ENCODE data around the gene CNFN. TPM values are rescaled to one million over a fixed set of nuclear protein-coding genes. Genes with fewer than 3 reads are reported as not detected.

Gene CNFN
- total RNA-seq, 2 experiments from 2014 or later = not detected

- Mint-ChIP-seq H3K4me1 (ENCODE audit: low read depth) (peaks cover 35% of the 10 kb centered on the region), H3K9me3 (no peaks in the 10 kb centered on the region), H3K27me3 (no peaks in the 10 kb centered on the region), H3K27ac (no peak overlapping the region), H3K4me3 (no peak overlapping the region), H3K36me3 (ENCODE audit: low read depth) (peaks cover 5% of the 10 kb centered on the region)
- no peak for DNase-seq
- no peak for TF ChIP-seq CTCF (IDR thresholded peaks at IDR 0.05)
- no peak for ATAC-seq
- ChIA-PET CTCF (interaction anchor here (1.2 to 3.5 kb wide), 8 partner anchors 10 to 142 kb away, joined by 4 to 27 read pairs (median 10); partner anchors contain the start of gene CXCL17), POLR2A (interaction anchor here (0.9 to 1.6 kb wide), 2 partner anchors 9 to 19 kb away, joined by 3 to 4 read pairs; no protein-coding TSS in a partner anchor)
- intact Hi-C loops (cut with micrococcal nuclease) = no loop called here
Measured at GRCh38 chr19:42421101-42421500, 31.0 kb upstream of the CNFN start.

- peak; percentile 95 for TF ChIP-seq CTCF (IDR thresholded peaks at IDR 0.05)
- intact Hi-C loops (cut with micrococcal nuclease) = no loop called here
- H3K36me3 Mint-ChIP-seq (ENCODE audit: low read depth) = peaks cover 5% of the 10 kb centered on the region
- H3K27ac Mint-ChIP-seq = no peak overlapping the region
- DNase-seq (peak; percentile 91), ATAC-seq (peak; percentile 53)
- no peaks in the 10 kb centered on the region for H3K9me3 Mint-ChIP-seq
- H3K27me3 Mint-ChIP-seq = no peaks in the 10 kb centered on the region
- H3K4me3 Mint-ChIP-seq = no peak overlapping the region
- CTCF ChIA-PET = interaction anchor here (1.0 to 3.5 kb wide), 11 partner anchors 11 to 288 kb away, joined by 3 to 27 read pairs (median 7); partner anchors contain the start of genes CEACAM1, CXCL17 and POU2F2
- POLR2A ChIA-PET = interaction anchor here (0.8 to 1.6 kb wide), 3 partner anchors 14 to 297 kb away, joined by 3 to 4 read pairs (median 3); no protein-coding TSS in a partner anchor
- H3K4me1 Mint-ChIP-seq (ENCODE audit: low read depth) = peaks cover 35% of the 10 kb centered on the region
Measured at GRCh38 chr19:42420055-42420544, 30.0 kb upstream of the CNFN start.

- no peaks in the 10 kb centered on the region for H3K27me3 Mint-ChIP-seq
- POLR2A ChIA-PET = interaction anchor here (1.1 kb wide), 1 partner anchor 15 kb away, joined by 3 read pairs; no protein-coding TSS in a partner anchor
Measured at GRCh38 chr19:42419309-42419708, 29.2 kb upstream of the CNFN start.

GRCh38 chr19:42412661-42413076 lies 22.6 kb upstream of the CNFN start:
- POLR2A ChIA-PET = interaction anchor here (1.3 kb wide), 2 partner anchors 8 to 12 kb away, joined by 3 to 5 read pairs; no protein-coding TSS in a partner anchor
- no peak for DNase-seq
- intact Hi-C loops (cut with micrococcal nuclease) = no loop called here
- no peak for TF ChIP-seq CTCF (IDR thresholded peaks at IDR 0.05)
- CTCF ChIA-PET = interaction anchor here (1.1 to 2.8 kb wide), 3 partner anchors 12 to 28 kb away, joined by 3 to 17 read pairs (median 3); no protein-coding TSS in a partner anchor
- no peak for ATAC-seq
- H3K4me1 Mint-ChIP-seq (ENCODE audit: low read depth) = no peaks in the 10 kb centered on the region
- no peaks in the 10 kb centered on the region for H3K27me3 Mint-ChIP-seq
- H3K4me3 Mint-ChIP-seq = no peak overlapping the region
- no peaks in the 10 kb centered on the region for H3K9me3 Mint-ChIP-seq
- H3K27ac Mint-ChIP-seq = no peak overlapping the region
- peaks cover 4% of the 10 kb centered on the region for H3K36me3 Mint-ChIP-seq (ENCODE audit: low read depth)

More at GRCh38 chr19:42419309-42419708, 29.2 kb upstream of the CNFN start:
- H3K4me1 Mint-ChIP-seq (ENCODE audit: low read depth) = peaks cover 35% of the 10 kb centered on the region
- CTCF ChIA-PET = interaction anchor here (0.8 to 3.5 kb wide), 7 partner anchors 15 to 287 kb away, joined by 3 to 27 read pairs (median 12); partner anchors contain the start of gene POU2F2
- intact Hi-C loops (cut with micrococcal nuclease) = no loop called here
- no peak overlapping the region for H3K4me3 Mint-ChIP-seq
- H3K36me3 Mint-ChIP-seq (ENCODE audit: low read depth) = peaks cover 5% of the 10 kb centered on the region
- ATAC-seq (no peak), DNase-seq (no peak)
- no peak overlapping the region for H3K27ac Mint-ChIP-seq
- no peaks in the 10 kb centered on the region for H3K9me3 Mint-ChIP-seq
- TF ChIP-seq CTCF (IDR thresholded peaks at IDR 0.05) = no peak

GRCh38 chr19:42412227-42412626 lies 22.1 kb upstream of the CNFN start:
- no peak overlapping the region for H3K27ac Mint-ChIP-seq

More at GRCh38 chr19:42412227-42412626, 22.1 kb upstream of the CNFN start:
- intact Hi-C loops (cut with micrococcal nuclease) = no loop called here
- Mint-ChIP-seq H3K4me3 (no peak overlapping the region), H3K9me3 (no peaks in the 10 kb centered on the region), H3K4me1 (ENCODE audit: low read depth) (no peaks in the 10 kb centered on the region), H3K36me3 (ENCODE audit: low read depth) (peaks cover 5% of the 10 kb centered on the region), H3K27me3 (no peaks in the 10 kb centered on the region)
- TF ChIP-seq CTCF (IDR thresholded peaks at IDR 0.05) = no peak
- ATAC-seq (no peak), DNase-seq (no peak)
- POLR2A ChIA-PET = interaction anchor here (1.3 kb wide), 2 partner anchors 9 to 11 kb away, joined by 3 to 5 read pairs; no protein-coding TSS in a partner anchor
- CTCF ChIA-PET = interaction anchor here (1.1 to 2.8 kb wide), 4 partner anchors 11 to 28 kb away, joined by 3 to 17 read pairs (median 4); no protein-coding TSS in a partner anchor
